Measurements from ENCODE around the gene NPVF.

Gene NPVF

GRCh38 chr7:25179325-25179724, 49.0 kb downstream of the NPVF start:
- no peak for TF ChIP-seq CTCF (IDR thresholded peaks at IDR 0.05)
- Mint-ChIP-seq H3K9me3 (no peaks in the 10 kb centered on the region), H3K27me3 (ENCODE audit: low read depth, poor library complexity) (peaks cover 14% of the 10 kb centered on the region), H3K4me3 (peak overlapping the region; percentile 85), H3K36me3 (ENCODE audit: low read depth) (no peaks in the 10 kb centered on the region), H3K4me1 (peaks cover 13% of the 10 kb centered on the region), H3K27ac (peak overlapping the region; percentile 47)
- no peak for DNase-seq
